ENCODE results near the gene EYS. TPM values are rescaled to one million over a fixed set of nuclear protein-coding genes. Genes with fewer than 3 reads are reported as not detected.

The EYS gene
- polyA plus RNA-seq, 3 donors: 0.69 to 0.79 (median 0.70) TPM

- DNase-seq (ENCODE audit: extremely low read depth in 1 of 11, low read depth in 9 of 11, low spot score in 4 of 11): no peak
These were observed 1606.2 kb downstream of the EYS start for GRCh38 chr6:64100702-64101303.

GRCh38 chr6:64090352-64090751 is 1616.7 kb downstream of the EYS start:
- no peak for DNase-seq (ENCODE audit: extremely low read depth in 1 of 11, low read depth in 9 of 11, low spot score in 4 of 11)

- no peak for DNase-seq (ENCODE audit: extremely low read depth in 1 of 11, low read depth in 9 of 11, low spot score in 4 of 11)
These were observed 1621.9 kb downstream of the EYS start for GRCh38 chr6:64085126-64085525.

- DNase-seq (ENCODE audit: extremely low read depth in 1 of 11, low read depth in 9 of 11, low spot score in 4 of 11): no peak
These were observed 1622.8 kb downstream of the EYS start for GRCh38 chr6:64084185-64084663.

GRCh38 chr6:64083261-64083660 is 1623.8 kb downstream of the EYS start:
- DNase-seq (ENCODE audit: extremely low read depth in 1 of 11, low read depth in 9 of 11, low spot score in 4 of 11): no peak

- DNase-seq (ENCODE audit: extremely low read depth in 1 of 11, low read depth in 9 of 11, low spot score in 4 of 11): no peak
These were observed 1625.6 kb downstream of the EYS start for GRCh38 chr6:64081453-64081852.

GRCh38 chr6:64074981-64075380 is 1632.0 kb downstream of the EYS start:
- no peak for DNase-seq (ENCODE audit: extremely low read depth in 1 of 11, low read depth in 9 of 11, low spot score in 4 of 11)

- DNase-seq (ENCODE audit: extremely low read depth in 1 of 11, low read depth in 9 of 11, low spot score in 4 of 11): no peak
These were observed 1634.3 kb downstream of the EYS start for GRCh38 chr6:64072686-64073085.

- no peak for DNase-seq (ENCODE audit: extremely low read depth in 1 of 11, low read depth in 9 of 11, low spot score in 4 of 11)
These were observed 1642.1 kb downstream of the EYS start for GRCh38 chr6:64064919-64065318.

- DNase-seq (ENCODE audit: extremely low read depth in 1 of 11, low read depth in 9 of 11, low spot score in 4 of 11): no peak
These were observed 1643.9 kb downstream of the EYS start for GRCh38 chr6:64062960-64063683.

- DNase-seq (ENCODE audit: extremely low read depth in 1 of 11, low read depth in 9 of 11, low spot score in 4 of 11): no peak
These were observed 1652.2 kb downstream of the EYS start for GRCh38 chr6:64054861-64055260.

- DNase-seq (ENCODE audit: extremely low read depth in 1 of 11, low read depth in 9 of 11, low spot score in 4 of 11): no peak
These were observed 1656.4 kb downstream of the EYS start for GRCh38 chr6:64050590-64050989.

GRCh38 chr6:64049736-64050135 is 1657.3 kb downstream of the EYS start:
- DNase-seq (ENCODE audit: extremely low read depth in 1 of 11, low read depth in 9 of 11, low spot score in 4 of 11): no peak

GRCh38 chr6:64046746-64047208 is 1660.2 kb downstream of the EYS start:
- DNase-seq (ENCODE audit: extremely low read depth in 1 of 11, low read depth in 9 of 11, low spot score in 4 of 11): no peak

- DNase-seq (ENCODE audit: extremely low read depth in 1 of 11, low read depth in 9 of 11, low spot score in 4 of 11): no peak
These were observed 1665.7 kb downstream of the EYS start for GRCh38 chr6:64041373-64041772.

GRCh38 chr6:64040113-64040512 is 1666.9 kb downstream of the EYS start:
- DNase-seq (ENCODE audit: extremely low read depth in 1 of 11, low read depth in 9 of 11, low spot score in 4 of 11): no peak

GRCh38 chr6:64037427-64037826 is 1669.6 kb downstream of the EYS start:
- no peak for DNase-seq (ENCODE audit: extremely low read depth in 1 of 11, low read depth in 9 of 11, low spot score in 4 of 11)

GRCh38 chr6:64034910-64035655 is 1671.9 kb downstream of the EYS start:
- no peak for DNase-seq (ENCODE audit: extremely low read depth in 1 of 11, low read depth in 9 of 11, low spot score in 4 of 11)

- no peak for DNase-seq (ENCODE audit: extremely low read depth in 1 of 11, low read depth in 9 of 11, low spot score in 4 of 11)
These were observed 1672.7 kb downstream of the EYS start for GRCh38 chr6:64034291-64034690.
